Stimulated activated CD4-positive, alpha-beta T cell treated with anti-CD3 and anti-CD28 coated beads, Interleukin-4, amount 100 ng/mL, for 24 hours (primary cell): ENCODE measurements around the gene TRIM29.

Experiments used
- DNase-seq: peaks from one replicate; pipeline ENCODE4 v3.0.0-alpha.2; 2020

The TRIM29 gene

DNA sequence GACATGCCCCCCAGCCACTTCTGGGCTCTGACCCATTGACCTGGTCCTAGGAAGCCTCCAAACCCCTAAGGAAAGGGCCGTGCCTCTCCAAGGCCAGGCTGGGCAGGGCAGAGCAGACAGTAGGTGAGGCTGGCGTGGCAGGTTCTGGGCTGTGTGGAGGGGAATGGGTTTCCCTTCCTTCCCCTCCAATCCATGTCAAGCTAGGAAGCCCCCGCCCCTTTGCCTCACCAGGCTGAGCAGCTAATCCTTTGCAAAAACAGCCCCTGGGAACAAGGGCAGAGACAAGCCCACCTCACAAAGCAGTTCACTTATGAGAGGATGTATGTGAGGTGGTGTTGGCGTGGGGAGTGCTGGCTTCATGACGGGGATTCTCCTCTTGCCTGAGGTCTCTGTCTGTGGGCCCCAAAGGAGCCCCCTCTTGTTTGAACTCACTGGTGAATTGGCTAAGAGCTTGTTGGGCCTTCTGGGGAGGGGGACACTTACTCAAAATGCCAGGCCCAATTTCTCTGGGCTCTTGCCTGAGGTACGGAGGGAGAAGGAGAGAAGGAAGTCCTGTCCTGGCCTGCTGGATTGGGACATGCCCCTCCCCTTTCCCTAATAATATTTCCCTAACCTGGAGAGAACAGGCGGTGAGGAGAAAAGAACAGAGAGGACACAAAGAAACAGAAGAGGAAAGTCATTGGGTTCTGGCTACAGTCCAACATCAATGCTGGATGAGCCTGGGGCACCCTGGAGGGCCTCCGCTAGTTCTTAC is 1.6 kb upstream of the TRIM29 start:
- DNase-seq: peak; percentile 1

DNA sequence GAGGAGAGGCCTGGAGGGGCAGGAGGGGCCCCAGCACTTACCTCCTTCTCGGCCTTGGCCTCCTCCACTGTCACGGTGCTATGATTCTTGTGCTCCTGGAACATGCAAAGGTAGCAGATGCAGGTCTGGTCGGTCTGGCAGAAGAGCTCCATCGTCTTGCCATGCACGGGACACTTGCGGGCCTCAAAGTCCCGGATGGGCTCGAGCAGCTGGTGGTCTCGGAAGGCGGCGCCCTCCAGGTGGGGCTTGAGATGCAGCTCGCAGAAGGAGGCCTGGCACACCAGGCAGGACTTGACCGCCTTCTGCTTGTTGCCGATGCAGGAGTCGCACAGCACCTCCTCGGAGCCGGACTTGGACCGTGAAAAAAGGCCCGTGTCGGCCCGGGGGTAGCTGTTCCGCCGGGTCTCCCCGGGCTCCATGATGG is 714 bp downstream of the TRIM29 start:
- peak; percentile 2 for DNase-seq

- DNase-seq: no peak
Observed at GRCh38 chr11:120136356-120136755, 1.6 kb downstream of the TRIM29 start.

DNA sequence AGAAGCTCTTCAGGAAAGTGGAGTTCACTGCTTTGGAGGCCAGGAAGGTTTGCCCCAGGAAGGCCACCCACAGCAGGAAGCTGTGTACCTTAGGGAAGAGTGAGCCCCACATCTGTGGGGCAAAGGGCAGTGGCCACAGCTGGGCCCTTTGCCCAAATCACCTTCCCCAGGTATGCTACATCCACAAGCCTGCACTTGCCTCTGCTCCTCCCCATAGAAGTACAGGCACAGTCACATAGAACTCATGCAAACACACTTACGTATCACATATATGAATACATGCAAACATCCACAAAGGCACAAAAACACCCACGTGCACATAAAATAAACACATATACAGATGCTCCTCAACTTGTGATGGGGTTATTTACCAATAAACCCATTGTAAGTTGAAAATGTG is 2.1 kb downstream of the TRIM29 start:
- DNase-seq: no peak

GRCh38 chr11:120134931-120135228 is 3.0 kb downstream of the TRIM29 start:
- no peak for DNase-seq

GRCh38 chr11:120134106-120134930 is 3.6 kb downstream of the TRIM29 start:
- DNase-seq: no peak

- no peak for DNase-seq
Observed at GRCh38 chr11:120133216-120134105, 4.5 kb downstream of the TRIM29 start.

- DNase-seq: no peak
Observed at GRCh38 chr11:120132645-120133185, 5.2 kb downstream of the TRIM29 start.

GRCh38 chr11:120131941-120132644 is 5.8 kb downstream of the TRIM29 start:
- DNase-seq: no peak

- DNase-seq: no peak
Observed at GRCh38 chr11:120130991-120131760, 6.7 kb downstream of the TRIM29 start.

DNA sequence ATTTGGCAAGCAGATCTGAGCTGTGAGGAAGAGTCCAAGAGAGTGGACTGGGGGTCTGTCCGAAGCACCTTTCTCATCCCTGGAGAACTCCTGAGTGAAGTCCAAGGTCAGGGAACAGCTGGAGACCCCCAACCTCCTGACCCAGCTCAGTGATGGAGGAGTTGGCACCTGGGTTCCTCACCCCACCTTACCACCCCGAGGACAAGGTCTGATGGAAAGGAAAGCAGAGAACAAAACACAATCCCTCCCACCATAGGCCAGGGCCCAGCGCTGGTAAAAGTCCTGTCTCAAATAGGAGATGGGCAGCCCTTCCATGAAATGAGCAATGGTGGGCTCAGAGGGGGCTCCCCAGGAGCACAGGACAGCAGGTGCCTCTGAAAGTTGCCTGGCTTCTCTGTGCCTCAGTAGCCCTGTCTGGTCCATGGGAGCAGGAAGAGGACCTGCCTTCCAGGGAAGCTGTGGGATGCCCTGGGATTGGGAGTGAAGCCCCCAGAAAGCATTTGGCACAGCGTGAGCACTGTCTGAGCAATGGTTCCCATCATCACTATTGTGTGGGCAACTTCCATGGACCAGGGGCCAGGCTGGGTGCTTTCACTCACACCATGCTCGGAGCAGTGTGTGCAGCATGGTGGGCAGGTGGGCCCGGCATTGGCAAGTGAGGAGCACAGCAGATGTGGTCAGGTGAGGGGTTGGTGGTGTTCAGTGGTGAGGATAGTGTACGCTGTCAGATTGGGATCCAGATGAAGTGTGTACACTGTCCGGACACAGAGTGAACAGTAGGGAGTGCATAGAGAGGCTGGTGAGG is 7.5 kb downstream of the TRIM29 start:
- DNase-seq: no peak

GRCh38 chr11:120129570-120129969 is 8.3 kb downstream of the TRIM29 start:
- DNase-seq: no peak

- DNase-seq: no peak
Observed at GRCh38 chr11:120128392-120129119, 9.4 kb downstream of the TRIM29 start.

DNA sequence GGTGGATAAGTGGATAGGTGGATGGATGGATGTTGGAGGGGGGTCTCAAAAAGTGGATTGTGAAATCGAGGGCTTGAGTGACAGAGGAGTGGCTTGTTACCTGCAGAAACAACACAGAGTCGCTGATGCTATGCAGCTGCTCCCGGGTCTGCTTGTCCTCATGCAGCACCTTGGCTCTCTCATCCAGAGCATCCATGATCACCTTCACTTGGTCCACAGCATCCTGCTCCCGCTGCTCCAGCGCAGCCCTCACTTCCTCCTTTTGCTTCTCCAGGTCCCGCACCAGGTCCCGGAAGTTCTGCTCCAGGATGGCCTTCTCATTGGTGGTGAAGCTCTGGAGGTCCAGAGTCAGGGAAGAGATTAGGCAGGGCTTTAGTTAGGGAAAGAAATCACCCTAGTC is 10.7 kb downstream of the TRIM29 start:
- no peak for DNase-seq

GRCh38 chr11:120126620-120127019 is 11.3 kb downstream of the TRIM29 start:
- DNase-seq: no peak

DNA sequence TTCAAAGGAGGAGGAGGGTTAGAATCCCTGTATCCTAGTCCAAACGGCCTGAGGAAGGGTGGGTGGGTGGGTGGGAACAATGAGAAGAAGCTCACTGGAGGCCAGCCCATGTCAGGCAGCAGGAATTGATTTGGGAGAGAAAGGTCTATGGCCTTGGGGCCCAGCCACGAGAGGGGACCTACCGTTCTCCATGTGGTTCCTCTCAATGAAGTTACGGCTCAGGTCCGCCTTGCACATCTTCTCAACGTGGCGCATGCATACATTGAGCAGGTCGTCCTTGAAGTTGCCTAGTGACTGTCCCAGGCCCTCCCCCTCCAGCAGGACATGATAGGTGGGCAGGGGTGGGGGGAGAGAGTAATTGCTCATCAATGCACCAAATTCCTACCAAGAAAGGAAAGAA is 12.4 kb downstream of the TRIM29 start:
- no peak for DNase-seq

- DNase-seq: no peak
Observed at GRCh38 chr11:120125024-120125423, 12.9 kb downstream of the TRIM29 start.

GRCh38 chr11:120124355-120124754 is 13.6 kb downstream of the TRIM29 start:
- no peak for DNase-seq

DNA sequence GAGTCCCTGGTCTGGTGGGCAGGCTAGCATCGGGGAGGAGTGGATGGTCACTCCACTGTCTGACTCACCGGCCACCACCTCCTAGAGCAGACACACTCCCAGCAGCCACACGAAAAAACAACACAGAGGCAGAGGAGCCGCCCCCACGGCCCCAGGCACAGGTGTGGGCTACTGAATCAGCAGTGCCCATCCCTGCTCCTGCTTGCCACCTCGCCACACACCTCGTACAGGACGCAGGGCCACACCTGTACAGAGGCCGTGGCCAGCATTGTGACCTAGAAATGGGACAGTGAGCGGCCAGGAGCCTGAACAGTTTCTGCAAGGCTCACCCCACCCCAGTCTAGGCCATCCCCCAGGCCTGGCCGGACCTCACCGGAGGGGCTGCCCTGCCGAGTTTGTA is 14.0 kb downstream of the TRIM29 start:
- DNase-seq: no peak
